NCI-H187 treated with DMSO at 0.1 percent for 48 hours (cell line): ENCODE measurements around the gene SPAG16.
"Not testable (repeated sequence)": the region's sequence is repeated elsewhere in the genome, so short reads cannot be mapped to it uniquely, and the experiment has no call there.

Experiments used
- DNase-seq: peaks from one replicate; lab custom pipeline; 2025; lab: John Stamatoyannopoulos, UW

Gene SPAG16

DNA sequence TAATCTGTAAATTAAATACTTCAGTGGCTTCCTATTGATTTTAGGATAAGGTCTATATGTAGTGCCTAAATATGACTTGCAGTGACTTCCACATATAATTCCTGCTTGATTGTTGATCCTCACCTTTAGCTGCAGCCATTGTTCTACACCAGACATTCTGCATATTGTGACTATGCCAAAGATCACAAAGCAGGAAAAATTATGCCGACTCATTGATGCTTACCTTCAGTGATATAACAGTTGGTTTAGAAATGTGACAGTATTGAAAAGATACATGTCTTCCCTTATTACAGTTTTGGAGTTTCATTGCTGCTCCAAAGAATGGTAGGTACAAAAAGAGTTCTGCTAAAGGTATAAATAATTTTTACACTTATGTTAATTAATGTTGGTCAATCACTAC is 12.3 kb upstream of the SPAG16 start:
- no peak for DNase-seq

GRCh38 chr2:213274143-213274542 is 10.1 kb upstream of the SPAG16 start:
- no peak for DNase-seq

GRCh38 chr2:213275265-213275664 is 9.0 kb upstream of the SPAG16 start:
- no peak for DNase-seq

DNA sequence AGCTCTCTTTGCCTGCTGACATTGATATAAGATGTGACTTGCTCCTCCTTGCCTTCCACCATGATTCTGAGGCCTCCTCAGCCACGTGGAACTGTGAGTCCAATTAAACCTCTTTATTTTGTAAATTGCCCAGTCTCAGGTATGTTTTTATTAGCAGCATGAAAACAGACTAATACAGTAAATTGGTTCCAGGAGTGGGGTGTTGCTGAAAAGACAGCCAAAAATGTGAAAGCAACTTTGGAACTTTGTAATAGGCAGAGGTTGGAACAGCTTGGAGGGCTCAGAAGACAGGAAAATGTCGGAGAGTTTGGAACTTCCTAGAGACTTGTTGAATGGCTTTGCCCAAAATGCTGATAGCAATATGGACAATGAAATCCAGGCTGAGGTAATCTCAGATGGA is 7.1 kb upstream of the SPAG16 start:
- not testable (repeated sequence) for DNase-seq

- no peak for DNase-seq
These were observed 5.1 kb upstream of the SPAG16 start for GRCh38 chr2:213279116-213279620.

DNA sequence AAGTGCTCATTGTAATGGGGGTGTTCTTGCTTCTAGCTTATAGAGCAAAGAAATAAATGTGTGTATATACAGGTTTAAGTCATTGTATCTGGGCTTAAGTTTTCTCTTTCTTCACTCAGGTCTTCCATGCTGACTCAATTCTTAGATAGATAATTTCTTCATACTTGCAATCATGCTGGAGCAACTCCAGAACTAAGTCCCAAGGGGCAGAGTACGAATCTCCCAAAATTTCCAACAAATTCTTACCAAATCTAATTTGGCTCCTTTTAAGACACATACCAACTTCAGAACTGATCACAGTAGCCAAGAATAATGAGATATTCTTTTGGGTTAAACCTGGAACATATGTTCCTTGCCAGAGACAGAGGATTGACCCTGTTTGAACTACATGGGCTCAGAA is 4.3 kb upstream of the SPAG16 start:
- DNase-seq = no peak

GRCh38 chr2:213281156-213281555 is 3.1 kb upstream of the SPAG16 start:
- DNase-seq = no peak

DNA sequence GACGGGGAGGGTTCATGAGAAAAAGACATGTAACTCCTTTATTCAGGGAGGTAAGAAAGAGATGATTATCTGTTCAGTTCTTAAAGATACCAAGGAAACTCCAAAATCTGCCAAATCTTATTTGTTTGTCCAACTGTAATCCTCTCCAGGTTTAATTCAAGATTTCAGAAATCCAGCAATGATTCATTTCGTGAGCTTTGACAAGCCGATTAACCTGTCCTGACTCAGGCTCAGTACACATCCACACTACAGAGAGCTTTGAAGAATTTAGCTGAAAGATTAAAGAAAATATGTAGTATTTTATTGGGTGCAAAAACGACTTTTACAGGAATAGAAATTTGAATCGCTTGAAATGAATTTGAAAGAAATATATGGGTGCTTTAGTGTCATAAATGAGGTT is 1.1 kb downstream of the SPAG16 start:
- no peak for DNase-seq

DNA sequence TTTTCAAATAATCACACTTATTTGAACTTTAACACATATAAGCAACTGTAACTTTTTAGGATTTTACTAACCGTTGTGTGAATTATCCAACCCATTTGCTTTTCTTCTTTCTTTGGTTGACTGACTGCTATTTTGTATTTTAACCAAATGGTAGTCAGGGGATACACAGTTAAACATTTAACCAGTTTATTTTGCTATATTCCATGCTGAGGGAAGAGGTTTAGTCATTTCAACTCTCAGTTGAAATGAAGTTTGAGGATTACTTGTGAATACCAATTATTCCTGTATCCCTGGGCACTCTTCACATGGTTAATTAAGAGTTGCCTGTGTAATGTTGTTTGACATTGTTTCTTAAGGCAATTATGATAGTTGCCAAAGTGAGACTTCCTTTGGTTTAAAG is 1.9 kb downstream of the SPAG16 start:
- no peak for DNase-seq

DNA sequence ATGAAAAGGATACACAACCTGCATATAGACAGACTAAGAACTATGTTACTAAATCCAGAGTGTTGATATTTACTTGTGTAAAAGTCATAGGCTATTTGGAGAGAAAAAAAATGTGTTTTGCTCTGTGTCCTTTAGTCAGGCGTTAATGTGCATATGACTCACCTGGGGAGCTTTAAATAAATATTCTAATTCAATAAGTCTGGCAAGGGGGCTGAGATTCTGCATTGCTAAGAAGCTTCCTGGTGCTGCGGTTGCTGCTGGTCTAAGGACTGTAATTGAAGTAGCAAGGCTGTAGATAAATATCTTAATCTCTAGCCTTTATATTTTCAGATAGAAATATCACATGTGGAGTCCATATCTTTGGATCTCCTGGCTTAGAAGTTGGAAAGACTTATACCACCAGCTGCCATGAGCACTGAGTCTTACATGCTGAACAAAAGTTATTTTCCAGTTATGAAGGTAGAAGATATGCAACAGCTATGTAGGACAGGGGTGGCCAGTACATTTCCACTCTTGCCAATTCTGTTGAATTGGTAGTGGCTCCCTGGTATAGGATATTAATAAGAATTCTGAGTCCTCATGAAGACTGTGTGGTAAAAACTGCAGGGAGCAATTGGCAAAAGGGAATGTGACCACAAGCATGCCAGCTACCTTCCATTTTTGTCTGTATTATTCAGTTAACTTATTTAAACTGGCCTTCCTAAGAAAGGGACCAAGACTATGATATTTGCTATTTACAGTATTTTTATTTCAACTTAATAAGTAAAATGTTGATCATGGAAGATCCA is 4.8 kb downstream of the SPAG16 start:
- DNase-seq = no peak

GRCh38 chr2:213290501-213290900 is 6.2 kb downstream of the SPAG16 start:
- DNase-seq = no peak

DNA sequence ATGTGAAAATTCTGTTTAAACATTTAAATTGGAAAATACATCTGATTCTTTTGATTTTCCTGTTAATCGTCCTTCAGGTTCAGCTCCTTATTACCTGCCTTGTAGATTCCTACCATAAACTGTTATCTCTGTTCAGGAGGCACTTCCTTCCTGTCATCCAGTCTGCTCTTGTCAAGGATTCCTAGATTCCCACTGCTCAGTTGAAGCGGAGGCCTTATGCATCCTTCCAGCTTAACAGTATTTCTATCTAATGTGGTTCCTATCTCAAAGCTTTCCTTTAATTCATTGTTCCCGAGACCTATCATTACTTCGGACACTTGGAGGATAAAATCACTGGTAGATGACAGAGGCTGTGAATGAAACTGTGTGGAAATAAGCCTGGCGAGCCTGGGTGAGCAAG is 12.0 kb downstream of the SPAG16 start:
- no peak for DNase-seq

- DNase-seq = no peak
These were observed 22.2 kb downstream of the SPAG16 start for GRCh38 chr2:213306316-213306942.

DNA sequence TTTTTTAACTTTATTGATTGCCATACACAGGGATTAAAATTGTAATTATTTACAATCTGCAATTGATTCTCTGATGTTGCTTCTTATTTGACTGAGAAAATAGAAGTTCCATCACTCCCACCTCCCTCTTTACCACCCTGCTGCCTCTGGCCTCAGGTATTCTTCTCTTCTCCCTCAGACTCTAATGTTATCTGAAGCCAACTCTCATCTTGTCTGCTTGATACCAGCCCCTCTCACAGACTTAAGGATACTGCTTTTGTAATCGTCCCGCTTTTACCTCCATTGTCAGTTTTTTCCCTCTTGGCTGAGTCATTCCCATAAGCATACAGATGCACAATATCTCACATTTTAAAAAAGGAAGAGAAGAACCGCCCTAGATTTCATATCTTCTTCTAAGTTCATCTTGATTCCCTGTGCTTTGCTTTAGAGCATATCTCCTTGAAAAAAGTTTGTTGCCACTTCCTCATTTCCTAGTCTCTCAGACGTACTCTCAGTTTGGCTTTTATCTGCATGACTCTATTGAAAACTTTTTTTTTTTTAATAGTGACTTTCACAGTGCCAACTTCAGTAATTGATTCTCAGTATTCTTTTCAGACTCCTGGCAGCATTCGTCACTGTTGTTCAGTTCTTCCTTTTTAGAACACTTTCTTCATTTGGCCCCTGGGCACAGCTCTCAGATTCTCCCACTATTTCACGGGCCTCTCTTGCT is 31.1 kb downstream of the SPAG16 start:
- no peak for DNase-seq

DNA sequence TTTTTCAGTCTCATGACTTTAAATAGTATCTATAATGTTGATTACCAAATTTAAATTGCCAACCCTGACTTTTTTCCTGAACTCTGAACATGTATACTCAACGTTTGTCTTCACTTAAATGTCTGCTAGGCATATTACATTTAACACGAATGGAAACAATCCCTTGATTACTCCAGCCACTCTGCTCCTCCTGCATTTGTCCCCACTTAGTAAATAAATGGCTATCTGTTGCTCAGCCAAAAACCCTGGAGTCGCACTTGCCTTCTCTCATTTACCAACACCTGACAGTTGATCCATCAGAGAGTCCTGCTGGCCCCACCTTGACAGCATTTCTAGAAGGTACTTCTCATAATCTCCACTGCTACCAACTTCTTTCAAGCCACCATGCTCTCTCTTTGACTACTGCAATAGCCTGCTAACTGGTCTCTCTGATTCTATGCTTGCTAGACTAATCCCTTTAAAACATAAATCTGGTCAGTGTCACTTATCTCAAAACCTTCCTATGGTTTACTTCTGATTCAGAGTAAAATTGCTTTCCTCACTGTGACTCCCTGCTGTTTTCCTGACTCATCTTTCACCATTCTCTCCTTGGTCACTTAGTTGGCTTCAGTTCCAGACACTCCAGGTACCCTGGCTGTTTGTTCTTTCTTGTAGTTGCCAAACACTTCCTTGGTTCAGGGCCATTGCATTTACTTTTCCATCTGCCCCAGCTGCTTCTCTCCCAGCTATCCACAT is 31.9 kb downstream of the SPAG16 start:
- no peak for DNase-seq

- no peak for DNase-seq
These were observed 33.7 kb downstream of the SPAG16 start for GRCh38 chr2:213317929-213318328.

GRCh38 chr2:213320604-213321003 is 36.3 kb downstream of the SPAG16 start:
- DNase-seq = no peak

DNA sequence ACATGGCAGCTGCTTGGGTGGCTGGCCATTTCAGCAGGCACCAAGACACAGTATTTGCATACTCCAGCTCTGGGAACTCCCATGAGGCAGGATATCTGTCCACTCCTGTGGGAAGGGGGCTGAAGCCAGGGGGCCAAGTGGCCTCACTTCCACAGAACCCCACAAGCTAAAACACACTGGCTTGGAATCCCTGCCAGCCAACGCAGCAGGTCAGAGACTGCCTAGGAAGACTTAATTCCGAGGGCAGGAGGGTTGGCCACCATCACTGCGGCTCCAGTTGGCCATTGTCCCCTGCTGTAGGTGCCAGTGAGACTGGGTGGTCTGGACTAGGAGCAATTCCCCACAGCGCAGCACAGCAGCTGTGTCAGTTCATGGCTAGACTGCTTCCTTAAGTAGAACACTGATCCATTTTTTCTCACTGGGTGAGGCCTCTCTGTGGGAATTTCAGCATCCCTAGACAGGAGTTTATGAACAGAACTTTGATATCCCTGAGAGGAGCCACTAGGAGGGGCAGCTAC is 52.0 kb downstream of the SPAG16 start:
- no peak for DNase-seq

DNA sequence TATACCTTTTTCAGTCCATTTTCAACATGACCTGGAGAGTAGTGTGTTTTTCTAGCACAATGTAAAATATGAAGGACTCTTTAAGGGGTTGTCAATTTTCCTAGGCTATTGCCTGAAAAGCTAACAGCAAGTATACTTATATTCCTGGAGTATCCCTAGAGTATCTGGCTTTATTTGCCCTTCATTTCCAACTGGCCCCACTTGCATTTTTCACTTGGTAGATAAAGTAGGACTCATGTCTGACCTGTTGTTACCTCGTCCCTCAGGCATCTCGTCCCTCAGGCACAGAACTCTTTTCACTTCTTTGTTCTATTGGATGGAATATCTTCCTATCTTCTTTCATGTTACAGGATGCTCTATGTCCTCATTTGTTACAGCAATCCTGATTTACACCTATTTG is 69.2 kb downstream of the SPAG16 start:
- no peak for DNase-seq

DNA sequence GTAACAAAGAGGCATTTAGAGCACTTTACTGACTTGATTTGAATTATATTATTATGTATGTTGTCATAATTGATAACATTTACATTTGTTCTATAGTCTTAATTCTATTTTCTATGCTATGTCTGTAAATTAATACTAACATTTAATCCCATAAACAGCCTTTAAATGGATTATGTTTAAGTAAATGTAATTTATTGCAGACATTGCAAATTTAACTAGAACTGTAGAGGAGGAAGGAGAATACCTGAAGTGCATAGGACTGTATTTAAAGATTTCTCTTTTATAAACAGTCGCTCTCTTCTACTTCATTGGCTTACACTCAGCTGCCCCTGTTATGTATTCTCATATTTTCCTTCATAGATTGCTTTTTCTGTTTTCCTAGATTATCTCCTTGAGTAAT is 92.4 kb downstream of the SPAG16 start:
- DNase-seq = no peak

DNA sequence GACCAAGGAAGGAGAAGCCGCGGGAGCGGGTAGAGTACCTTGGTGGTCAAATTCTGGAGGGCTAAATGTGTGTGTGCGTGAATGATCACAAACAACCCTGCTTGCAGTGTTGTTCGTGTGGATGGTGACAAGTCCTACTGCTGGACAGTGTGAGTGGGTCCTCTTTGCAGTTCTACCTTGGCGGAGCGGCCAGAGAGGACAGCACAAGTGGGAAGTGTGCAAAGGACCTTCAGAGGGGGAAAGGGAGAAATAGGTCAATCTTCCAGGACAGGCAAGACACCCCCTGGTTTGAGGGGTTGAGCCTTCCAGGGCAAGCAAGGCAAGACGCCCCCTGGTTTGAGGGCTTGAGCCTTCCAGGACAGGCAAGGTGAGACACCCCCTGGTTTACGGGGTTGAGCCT is 122.8 kb downstream of the SPAG16 start:
- DNase-seq = not testable (repeated sequence)
